Inflammatory macrophage treated with lipopolysaccharide for 4 hours (primary cell): ENCODE results near the gene NPHP3.
"Not testable (repeated sequence)": the region's sequence is repeated elsewhere in the genome, so short reads cannot be mapped to it uniquely, and the experiment has no call there.

Source experiments
- DNase-seq: peaks from one replicate; pipeline ENCODE4 v3.0.0-alpha.2; 2020

Gene NPHP3, protein sequence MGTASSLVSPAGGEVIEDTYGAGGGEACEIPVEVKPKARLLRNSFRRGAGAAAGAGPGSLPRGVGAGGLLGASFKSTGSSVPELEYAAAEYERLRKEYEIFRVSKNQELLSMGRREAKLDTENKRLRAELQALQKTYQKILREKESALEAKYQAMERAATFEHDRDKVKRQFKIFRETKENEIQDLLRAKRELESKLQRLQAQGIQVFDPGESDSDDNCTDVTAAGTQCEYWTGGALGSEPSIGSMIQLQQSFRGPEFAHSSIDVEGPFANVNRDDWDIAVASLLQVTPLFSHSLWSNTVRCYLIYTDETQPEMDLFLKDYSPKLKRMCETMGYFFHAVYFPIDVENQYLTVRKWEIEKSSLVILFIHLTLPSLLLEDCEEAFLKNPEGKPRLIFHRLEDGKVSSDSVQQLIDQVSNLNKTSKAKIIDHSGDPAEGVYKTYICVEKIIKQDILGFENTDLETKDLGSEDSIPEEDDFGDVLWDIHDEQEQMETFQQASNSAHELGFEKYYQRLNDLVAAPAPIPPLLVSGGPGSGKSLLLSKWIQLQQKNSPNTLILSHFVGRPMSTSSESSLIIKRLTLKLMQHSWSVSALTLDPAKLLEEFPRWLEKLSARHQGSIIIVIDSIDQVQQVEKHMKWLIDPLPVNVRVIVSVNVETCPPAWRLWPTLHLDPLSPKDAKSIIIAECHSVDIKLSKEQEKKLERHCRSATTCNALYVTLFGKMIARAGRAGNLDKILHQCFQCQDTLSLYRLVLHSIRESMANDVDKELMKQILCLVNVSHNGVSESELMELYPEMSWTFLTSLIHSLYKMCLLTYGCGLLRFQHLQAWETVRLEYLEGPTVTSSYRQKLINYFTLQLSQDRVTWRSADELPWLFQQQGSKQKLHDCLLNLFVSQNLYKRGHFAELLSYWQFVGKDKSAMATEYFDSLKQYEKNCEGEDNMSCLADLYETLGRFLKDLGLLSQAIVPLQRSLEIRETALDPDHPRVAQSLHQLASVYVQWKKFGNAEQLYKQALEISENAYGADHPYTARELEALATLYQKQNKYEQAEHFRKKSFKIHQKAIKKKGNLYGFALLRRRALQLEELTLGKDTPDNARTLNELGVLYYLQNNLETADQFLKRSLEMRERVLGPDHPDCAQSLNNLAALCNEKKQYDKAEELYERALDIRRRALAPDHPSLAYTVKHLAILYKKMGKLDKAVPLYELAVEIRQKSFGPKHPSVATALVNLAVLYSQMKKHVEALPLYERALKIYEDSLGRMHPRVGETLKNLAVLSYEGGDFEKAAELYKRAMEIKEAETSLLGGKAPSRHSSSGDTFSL (N-terminal part only)

GRCh38 chr3:132722165-132723023 lies at the start of gene NPHP3:
NPHP3 (minus strand) TSS chr3:132722409; CDS start chr3:132722355, 54 bp downstream.
- peak; percentile 97 for DNase-seq

GRCh38 chr3:132758740-132759139 lies 36.5 kb upstream of the NPHP3 start:
- no peak for DNase-seq

- no peak for DNase-seq
Observed at GRCh38 chr3:132756108-132756650, 34.0 kb upstream of the NPHP3 start.

DNA sequence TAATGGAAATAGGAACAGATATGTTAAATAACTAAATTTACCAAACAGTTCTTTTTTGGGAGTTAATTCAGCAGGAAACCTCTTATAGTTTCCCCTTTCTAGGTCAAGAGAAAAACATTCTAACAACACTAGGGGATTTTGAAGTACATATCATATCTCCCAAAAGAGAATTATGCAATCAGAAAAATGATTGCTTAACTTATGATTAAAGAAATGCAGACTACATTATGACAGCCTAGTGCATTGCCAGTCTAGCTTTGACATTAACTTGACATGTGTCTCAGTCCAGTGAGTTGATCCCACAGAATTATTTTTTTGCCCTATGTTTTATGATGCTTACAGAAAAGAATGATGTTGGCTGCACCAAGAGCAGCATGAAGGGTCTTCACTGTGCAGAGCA lies 31.7 kb upstream of the NPHP3 start:
- DNase-seq: peak; percentile 28

DNA sequence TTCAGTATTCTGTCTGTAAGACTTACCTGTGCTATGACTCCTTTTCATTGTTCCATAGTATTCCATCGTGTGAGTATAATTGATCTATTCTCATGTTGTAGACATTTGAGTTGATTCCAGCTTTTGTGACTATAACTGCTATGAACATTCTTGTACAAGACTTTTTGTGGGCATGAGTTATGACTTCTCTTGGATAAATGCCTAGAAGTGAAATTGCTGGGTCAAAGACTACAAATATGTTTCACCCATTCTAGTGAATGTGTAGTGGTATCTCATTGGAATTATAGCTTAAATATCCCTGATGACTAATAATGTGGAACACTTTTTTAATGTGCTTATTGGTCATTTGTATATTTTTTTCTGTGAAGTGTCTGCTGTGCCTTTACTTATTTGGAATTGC lies 27.6 kb upstream of the NPHP3 start:
- no peak for DNase-seq

GRCh38 chr3:132746720-132747119 lies 24.5 kb upstream of the NPHP3 start:
- not testable (repeated sequence) for DNase-seq

DNA sequence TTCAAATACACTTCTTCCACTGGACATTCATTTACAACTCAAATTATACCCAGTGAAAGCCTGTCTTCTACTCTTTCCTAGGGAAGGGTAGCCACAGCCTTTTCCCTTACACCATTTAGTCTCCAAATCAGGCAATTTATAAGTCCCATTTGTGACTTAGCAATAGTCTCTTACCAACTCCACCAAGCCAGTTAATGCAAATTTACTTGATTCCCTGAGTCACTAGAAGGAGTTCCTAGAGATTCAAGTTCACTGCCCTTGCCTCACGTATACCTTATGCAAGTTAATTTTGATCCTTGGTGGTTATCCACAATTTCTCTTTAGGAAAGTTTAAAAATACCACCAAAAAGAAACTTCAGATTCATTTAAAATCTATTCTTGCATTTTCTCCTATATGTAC lies 16.1 kb upstream of the NPHP3 start:
- no peak for DNase-seq

- DNase-seq: no peak
Observed at GRCh38 chr3:132735589-132735988, 13.4 kb upstream of the NPHP3 start.

DNA sequence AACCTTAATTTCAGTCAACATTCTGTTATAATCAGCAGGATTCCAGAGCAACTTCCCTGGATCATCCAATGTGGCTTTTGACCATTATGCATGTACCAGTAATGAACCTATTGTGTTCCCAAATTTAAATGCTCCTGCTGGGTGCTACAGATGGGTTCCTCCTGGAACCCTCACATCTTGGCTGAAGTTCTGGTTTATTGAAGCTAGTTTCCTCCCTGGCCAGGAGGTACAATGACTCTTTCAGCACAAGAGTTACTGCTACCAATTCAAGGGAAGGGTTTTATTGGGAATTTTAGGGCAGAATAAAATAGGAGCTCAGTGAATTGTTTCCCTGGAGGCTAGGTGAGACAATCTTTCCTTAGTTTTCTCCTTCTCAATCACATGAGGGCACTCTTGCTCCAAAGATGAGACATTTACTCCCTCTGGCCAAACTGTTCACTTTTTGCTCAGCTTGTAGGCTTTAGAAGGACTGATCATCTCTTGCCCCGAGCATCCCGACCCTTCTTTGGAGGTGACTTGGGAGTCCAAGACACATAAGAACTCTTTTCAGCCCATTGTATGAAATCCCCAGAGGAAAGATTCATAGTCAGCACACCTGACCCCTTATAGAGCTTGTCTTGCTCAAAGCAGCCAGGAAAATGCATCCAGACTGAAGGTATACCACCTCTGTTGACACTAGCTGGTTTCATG lies 8.8 kb upstream of the NPHP3 start:
- peak; percentile 23 for DNase-seq

GRCh38 chr3:132726341-132726823 lies 4.2 kb upstream of the NPHP3 start:
- DNase-seq: peak; percentile 45

DNA sequence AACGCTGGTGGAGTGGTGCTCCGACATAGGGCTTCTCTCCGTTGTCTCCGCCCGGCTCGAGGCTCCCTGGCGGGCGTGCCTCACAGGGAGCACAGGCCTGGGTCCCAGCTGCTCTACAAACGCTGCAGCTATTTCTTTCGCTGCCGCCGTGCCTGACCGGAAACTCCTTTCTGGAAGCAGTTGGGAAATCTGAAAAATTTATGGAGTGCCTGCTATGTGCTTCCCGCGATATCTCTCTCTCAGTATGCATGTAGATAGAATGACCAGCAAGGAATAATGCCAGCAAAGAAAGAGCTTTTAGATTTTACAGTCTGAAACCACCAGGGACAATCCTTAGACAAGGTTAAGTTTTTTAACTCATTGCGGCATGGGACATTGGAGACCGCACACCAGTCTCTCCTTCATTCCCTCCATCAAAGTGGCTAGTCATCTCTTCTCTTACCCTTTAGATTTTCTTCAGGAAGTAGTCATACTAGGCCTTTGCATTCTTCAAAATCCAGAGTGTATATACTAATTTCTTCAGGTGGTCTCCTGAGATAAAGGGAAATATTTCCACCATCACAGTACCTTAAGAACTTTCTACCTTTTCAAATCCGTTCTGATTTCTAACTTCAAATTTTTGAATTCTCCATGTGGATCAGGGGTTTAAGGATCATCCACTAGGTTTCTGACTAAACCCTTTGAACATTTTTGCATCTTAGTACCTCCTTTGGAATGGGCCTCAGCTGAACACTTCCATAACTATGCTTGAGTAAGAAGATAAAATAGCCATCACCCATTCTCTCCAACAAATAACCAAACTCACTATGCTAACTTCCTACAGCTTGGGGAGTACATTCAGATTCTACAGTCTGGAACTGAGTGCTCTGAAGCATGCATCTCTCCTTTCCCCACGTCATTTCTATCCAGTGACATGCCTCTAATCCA lies 1.1 kb upstream of the NPHP3 start:
- no peak for DNase-seq

GRCh38 chr3:132721479-132722164 lies 587 bp downstream of the NPHP3 start:
- DNase-seq: peak; percentile 68

DNA sequence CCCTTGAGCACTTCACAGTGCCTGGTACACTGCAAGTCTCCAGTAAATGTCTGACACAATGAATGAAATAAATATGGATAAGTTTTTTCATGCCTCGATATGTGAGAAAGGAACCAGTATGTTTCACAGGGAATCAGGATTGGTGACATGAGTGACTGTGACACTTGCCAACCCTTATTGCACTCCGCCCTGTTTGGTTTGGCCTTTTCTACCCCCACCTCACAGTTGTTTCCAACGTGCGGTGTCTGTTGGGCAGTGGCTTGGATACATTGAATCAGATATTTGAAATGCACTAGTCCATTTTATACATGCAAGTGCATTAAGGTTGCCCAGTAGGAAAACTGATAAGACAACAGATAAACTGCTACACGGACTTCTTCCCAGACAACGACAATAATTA lies 2.0 kb downstream of the NPHP3 start:
- no peak for DNase-seq

DNA sequence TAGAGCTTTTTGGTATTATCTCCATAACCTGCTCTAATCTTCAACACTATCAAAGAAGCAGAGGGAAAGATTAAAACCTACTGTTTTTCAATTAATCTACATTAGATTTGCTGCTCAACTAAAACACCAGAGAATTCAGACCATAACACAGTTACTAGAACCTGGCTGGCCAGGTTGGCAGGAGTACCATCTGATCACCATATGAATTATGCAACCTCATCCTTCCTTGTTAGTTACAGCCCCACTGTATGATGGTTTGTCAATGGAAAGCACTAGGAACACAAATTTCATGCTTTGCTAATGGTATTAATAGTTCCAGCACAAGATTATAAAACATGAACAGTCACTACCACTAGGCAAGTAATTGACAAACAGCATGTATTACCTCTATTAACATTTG lies 5.8 kb downstream of the NPHP3 start:
- DNase-seq: no peak

DNA sequence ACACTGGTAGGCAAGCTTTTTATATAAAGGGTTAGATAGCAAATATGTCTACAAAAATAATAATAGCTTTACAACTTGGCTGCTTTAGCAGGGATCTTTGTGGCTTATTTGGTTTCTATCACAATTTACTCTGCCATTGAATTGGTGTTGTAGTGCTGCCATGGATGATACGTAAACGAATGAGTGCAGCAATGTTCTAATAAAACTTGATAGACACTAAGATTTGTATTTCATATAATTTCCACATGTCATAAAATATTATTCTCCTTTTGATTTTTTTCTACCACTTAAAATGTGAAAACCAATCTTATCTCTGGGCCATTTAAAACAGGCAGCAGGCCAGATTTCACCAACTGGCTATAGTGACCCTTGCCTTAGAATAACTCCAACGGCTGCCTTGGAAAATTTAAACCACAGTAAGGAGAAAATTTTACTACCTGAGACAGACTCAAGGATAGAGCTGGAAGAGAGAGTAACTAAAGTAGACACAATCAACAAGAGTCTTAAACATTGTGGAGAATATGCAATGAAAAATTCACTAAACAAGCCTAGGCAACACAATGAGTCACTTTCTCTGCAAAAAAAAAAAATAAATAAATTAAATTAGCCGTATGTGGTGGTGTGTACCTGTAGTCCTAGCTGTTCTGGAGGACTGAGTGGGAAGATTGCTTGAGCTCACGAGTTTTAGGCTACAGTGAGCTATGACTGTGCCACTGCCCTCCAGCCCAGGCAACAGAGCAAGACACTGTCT lies 8.1 kb downstream of the NPHP3 start:
- no peak for DNase-seq

DNA sequence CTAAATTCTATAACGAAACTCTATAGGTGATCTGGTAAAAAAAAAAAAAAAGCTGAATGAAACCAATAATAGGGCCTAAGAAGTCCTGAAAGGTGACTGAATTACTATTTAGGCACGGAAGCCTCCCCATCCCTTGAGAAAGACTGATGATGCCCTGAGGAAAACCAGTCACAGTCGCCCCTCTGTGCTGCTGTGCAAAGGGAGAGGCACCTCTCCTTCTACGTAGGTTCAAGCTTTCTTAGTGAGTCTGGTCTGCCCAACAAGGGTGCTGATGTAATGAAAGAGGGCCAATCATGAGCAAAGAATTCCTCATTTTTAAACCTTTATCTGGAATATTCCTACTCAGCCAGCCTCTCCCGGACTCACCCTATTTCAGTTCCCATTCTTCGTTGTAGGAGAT lies 11.9 kb downstream of the NPHP3 start:
- DNase-seq: no peak

DNA sequence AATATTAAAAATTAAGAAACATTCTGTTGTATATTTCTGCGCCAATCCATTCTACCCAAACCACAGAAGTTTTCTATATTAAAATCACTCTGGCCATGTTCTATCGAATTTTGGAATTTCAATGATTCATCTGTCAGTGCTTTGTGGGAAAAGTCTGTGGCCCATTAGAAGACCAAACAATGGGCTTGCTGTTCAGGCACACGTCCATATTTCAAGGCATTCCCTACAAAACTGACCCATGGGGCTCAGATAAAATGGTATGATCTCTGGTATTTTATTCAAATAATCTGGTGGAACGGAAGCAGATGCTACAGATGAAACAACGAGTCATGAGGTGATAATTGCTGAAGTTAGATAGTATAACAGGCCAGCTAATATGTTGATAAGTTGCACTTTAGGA lies 12.4 kb downstream of the NPHP3 start:
- no peak for DNase-seq

DNA sequence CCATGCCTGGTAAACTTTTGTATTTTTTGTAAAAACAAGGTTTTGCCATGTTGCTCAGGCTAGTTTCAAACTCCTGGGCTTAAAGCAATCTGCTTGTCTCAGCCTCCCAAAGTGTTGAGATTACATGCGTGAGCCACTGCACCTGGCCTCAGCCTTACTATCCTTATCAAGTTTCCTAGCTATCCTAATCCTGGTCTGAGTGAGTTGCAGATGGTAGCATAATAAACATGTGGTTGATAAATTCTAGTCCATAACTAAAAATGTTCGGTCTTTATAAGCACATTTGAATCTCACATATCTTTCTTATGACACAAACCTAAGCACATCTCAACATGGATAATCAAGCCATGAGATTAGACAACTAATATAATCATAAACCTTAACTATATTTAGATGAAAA lies 18.5 kb downstream of the NPHP3 start:
- DNase-seq: no peak
